H9 (cell line): ENCODE data around the gene ATG5. TPM values are rescaled to one million over a fixed set of nuclear protein-coding genes. Genes with fewer than 3 reads are reported as not detected.

Source experiments
- DNase-seq: peaks from one replicate; pipeline ENCODE4 v3.0.0-alpha.2; 2017
- H2AFZ ChIP-seq: one replicate; pipeline ENCODE4 v1.6.1; 2013; ENCODE audit warnings: mild to moderate bottlenecking, low read length, control low read depth, moderate library complexity
- H2AK5ac ChIP-seq: 2 replicates; pipeline ENCODE4 v1.6.1; 2013; ENCODE audit warnings: low read length, control low read depth, mixed read lengths; ENCODE audit not compliant: insufficient read length
- H2BK120ac ChIP-seq: one replicate; pipeline ENCODE4 v1.6.1; 2013; ENCODE audit warnings: low read depth, mild to moderate bottlenecking, low read length, control low read depth, inconsistent platforms; ENCODE audit not compliant: poor library complexity, severe bottlenecking
- H2BK12ac ChIP-seq: 2 replicates; pipeline ENCODE4 v1.6.1; 2013; ENCODE audit warnings: low read length, control low read depth, mixed read lengths, low read depth; ENCODE audit not compliant: insufficient read length
- H2BK15ac ChIP-seq: 2 replicates; pipeline ENCODE4 v1.6.1; 2013; ENCODE audit warnings: low read depth, low read length, control low read depth
- H2BK20ac ChIP-seq: one replicate; pipeline ENCODE4 v1.6.1; 2013; ENCODE audit warnings: low read depth, mild to moderate bottlenecking, low read length, control low read depth, inconsistent platforms; ENCODE audit not compliant: poor library complexity, severe bottlenecking
- H2BK5ac ChIP-seq: 2 replicates; pipeline ENCODE4 v1.6.1; 2013; ENCODE audit warnings: low read length, control low read depth, mixed read lengths; ENCODE audit not compliant: insufficient read length
- H3K14ac ChIP-seq: 2 replicates; pipeline ENCODE4 v1.6.1; 2013; ENCODE audit warnings: low read length, control low read depth; ENCODE audit not compliant: insufficient read depth
- H3K18ac ChIP-seq: 2 replicates; pipeline ENCODE4 v1.6.1; 2013; ENCODE audit warnings: low read depth, mild to moderate bottlenecking, mixed read lengths, low read length, control low read depth; ENCODE audit not compliant: insufficient read length
- H3K23ac ChIP-seq: 2 replicates; pipeline ENCODE4 v1.6.1; 2013; ENCODE audit warnings: low read length, control low read depth, mixed read lengths, low read depth; ENCODE audit not compliant: insufficient read length
- H3K23me2 ChIP-seq: 2 replicates; pipeline ENCODE4 v1.6.1; 2013; ENCODE audit warnings: low read depth, mild to moderate bottlenecking, mixed read lengths, low read length, control low read depth; ENCODE audit not compliant: insufficient read length, poor library complexity, severe bottlenecking
- H3K27ac ChIP-seq: 2 replicates; pipeline ENCODE4 v1.5.1; 2013; ENCODE audit warnings: low read length, control low read depth, mixed read lengths, low read depth; ENCODE audit not compliant: insufficient read length
- H3K27me3 ChIP-seq: 2 replicates; pipeline ENCODE4 v1.6.1; 2013; ENCODE audit warnings: low read length, control low read depth, inconsistent platforms; ENCODE audit not compliant: insufficient read depth
- H3K4ac ChIP-seq: 2 replicates; pipeline ENCODE4 v1.6.1; 2013; ENCODE audit warnings: low read depth, mild to moderate bottlenecking, control low read depth, inconsistent platforms, low read length, moderate library complexity
- H3K4me1 ChIP-seq: 2 replicates; pipeline ENCODE4 v1.6.1; 2013; ENCODE audit warnings: low read length, control low read depth, inconsistent platforms; ENCODE audit not compliant: insufficient read depth
- H3K4me2 ChIP-seq: 2 replicates; pipeline ENCODE4 v1.6.1; 2013; ENCODE audit warnings: low read length, control low read depth, mixed read lengths; ENCODE audit not compliant: insufficient read length, insufficient read depth
- H3K56ac ChIP-seq: 2 replicates; pipeline ENCODE4 v1.6.1; 2013; ENCODE audit warnings: low read depth, mild to moderate bottlenecking, mixed read lengths, low read length, control low read depth; ENCODE audit not compliant: insufficient read length
- H3K79me1 ChIP-seq: 2 replicates; pipeline ENCODE4 v1.6.1; 2013; ENCODE audit warnings: low read depth, mild to moderate bottlenecking, moderate library complexity, low read length, control low read depth, inconsistent platforms; ENCODE audit not compliant: insufficient read depth, poor library complexity, severe bottlenecking
- H3K79me2 ChIP-seq: 2 replicates; pipeline ENCODE4 v1.6.1; 2013; ENCODE audit warnings: low read length, control low read depth, inconsistent platforms; ENCODE audit not compliant: insufficient read depth
- H3K9ac ChIP-seq: 2 replicates; pipeline ENCODE4 v1.6.1; 2013; ENCODE audit warnings: low read length, control low read depth, mixed read lengths; ENCODE audit not compliant: insufficient read length; ENCODE audit errors: extremely low read depth
- H3K9me3 ChIP-seq: one replicate; pipeline ENCODE4 v1.6.1; 2013; ENCODE audit warnings: low read depth, low read length, inconsistent platforms; ENCODE audit not compliant: control insufficient read depth
- H3T11ph ChIP-seq: one replicate; pipeline ENCODE4 v1.6.1; 2013; ENCODE audit warnings: mild to moderate bottlenecking, low read length, control low read depth, inconsistent platforms
- H4K20me1 ChIP-seq: one replicate; pipeline ENCODE4 v1.6.1; 2013; ENCODE audit not compliant: control insufficient read depth, insufficient read length, insufficient read depth
- H4K5ac ChIP-seq: 2 replicates; pipeline ENCODE4 v1.6.1; 2013; ENCODE audit warnings: low read depth, mild to moderate bottlenecking, mixed read lengths, low read length, control low read depth; ENCODE audit not compliant: insufficient read length
- H4K8ac ChIP-seq: replicated peaks from 2 replicates; pipeline ENCODE4 v1.6.1; 2013; ENCODE audit warnings: low read length, control low read depth, mixed read lengths, low read depth; ENCODE audit not compliant: insufficient read length
- H4K91ac ChIP-seq: 2 replicates; pipeline ENCODE4 v1.6.1; 2013; ENCODE audit warnings: low read depth, mild to moderate bottlenecking, moderate library complexity, mixed read lengths, low read length, control low read depth; ENCODE audit not compliant: insufficient read length
- H3K27ac Mint-ChIP-seq, 3 experiments: 2 replicates in 2 of 3; 3 replicates in 1 of 3; pipeline ENCODE4 v1.8.0; 2020 to 2021; ENCODE audit warnings: mixed read lengths in 3 of 3, mild to moderate bottlenecking in 1 of 3, moderate library complexity in 1 of 3
- H3K27me3 Mint-ChIP-seq: 2 replicates; pipeline ENCODE4 v1.8.0; 2021; ENCODE audit warnings: low read depth, mild to moderate bottlenecking, moderate library complexity, mixed read lengths
- H3K36me3 Mint-ChIP-seq, 3 experiments: 2 replicates in 2 of 3; 3 replicates in 1 of 3; pipeline ENCODE4 v1.8.0; 2020 to 2021; ENCODE audit warnings: low read depth in 3 of 3, mixed read lengths in 3 of 3; ENCODE audit not compliant: insufficient read depth in 1 of 3
- H3K4me1 Mint-ChIP-seq, 2 experiments: 2 replicates each; pipeline ENCODE4 v1.8.0; 2020; ENCODE audit warnings: mixed read lengths in 2 of 2
- H3K4me3 Mint-ChIP-seq, 2 experiments: 2 replicates in 1 of 2; 3 replicates in 1 of 2; pipeline ENCODE4 v1.8.0; 2020 to 2021; ENCODE audit warnings: mild to moderate bottlenecking in 2 of 2, mixed read lengths in 2 of 2, moderate library complexity in 1 of 2
- H3K9me3 Mint-ChIP-seq, 2 experiments: 2 replicates in 1 of 2; 3 replicates in 1 of 2; pipeline ENCODE4 v1.8.0; 2020; ENCODE audit warnings: mild to moderate bottlenecking in 2 of 2, mixed read lengths in 2 of 2, moderate library complexity in 1 of 2
- CTCF ChIP-seq: fragments of 200-600 bp; sonication (generic); conservative IDR thresholded peaks from 3 replicates; pipeline ENCODE4 v1.8.0; 2021; ENCODE audit warnings: antibody characterized with exemption, mild to moderate bottlenecking
- WGBS: extraction: QIAGEN DNeasy Blood & Tissue Kit; methylation state at CpG from one replicate; pipeline ENCODE4 v1.1.7; 2013; ENCODE audit warnings: missing lambda C conversion rate, low lambda C conversion rate, mixed read lengths; ENCODE audit not compliant: insufficient read length; ENCODE audit errors: extremely low coverage; 5-methylcytosine and 5-hydroxymethylcytosine counted together
- total RNA-seq: library from RNA; stranded (reverse); gene quantifications from 2 replicates; pipeline ENCODE4 v1.2.1, GENCODE V29; 2021

ATG5 gene
- total RNA-seq, 1 experiment from 2014 or later, result 36.7 TPM

GRCh38 chr6:106173124-106173879 is 152.3 kb downstream of the ATG5 start:
- H3K4me1 Mint-ChIP-seq, result peaks cover 19 to 26% of the 10 kb centered on the region in 2 experiments

More at GRCh38 chr6:106173124-106173879, 152.3 kb downstream of the ATG5 start:
- Histone ChIP-seq H4K91ac (no peak overlapping the region), H3K56ac (no peak overlapping the region), H3K9me3 (no peaks in the 10 kb centered on the region), H3K4ac (no peak overlapping the region), H3K27me3 (no peaks in the 10 kb centered on the region), H4K8ac (no peak overlapping the region), H3K4me2 (no peak overlapping the region), H4K5ac (no peak overlapping the region), H4K20me1 (no peaks in the 10 kb centered on the region), H3K23me2 (no peaks in the 10 kb centered on the region), H3K27ac (no peak overlapping the region), H3K4me1 (no peaks in the 10 kb centered on the region), H2BK5ac (no peak overlapping the region), H2BK12ac (no peak overlapping the region), H3K79me2 (no peaks in the 10 kb centered on the region), H3K14ac (no peak overlapping the region), H2AK5ac (no peak overlapping the region), H3K9ac (no peak overlapping the region), H2BK20ac (no peak overlapping the region), H2BK120ac (no peak overlapping the region), H3K79me1 (no peaks in the 10 kb centered on the region), H3K23ac (no peak overlapping the region), H2BK15ac (no peak overlapping the region), H3K18ac (no peak overlapping the region), H3T11ph (no peak overlapping the region), H2AFZ (no peak overlapping the region)
- H3K9me3 Mint-ChIP-seq, result no peaks in the 10 kb centered on the region
- DNase-seq, result no peak
- H3K27ac Mint-ChIP-seq, result no peak overlapping the region; a peak in 1 of 7 replicates
- H3K27me3 Mint-ChIP-seq, result peaks cover 4% of the 10 kb centered on the region
- H3K4me3 Mint-ChIP-seq, result no peak overlapping the region
- TF ChIP-seq CTCF, result no peak
- no CpG with 5 or more reads among the region's 2 CpGs for WGBS
- H3K36me3 Mint-ChIP-seq, result no peaks in the 10 kb centered on the region; a peak in 1 of 7 replicates
